Lung (tissue), 12 donors: ENCODE data around the gene CNGA4. TPM values are rescaled to one million over a fixed set of nuclear protein-coding genes. Genes with fewer than 3 reads are reported as not detected.

ENCODE experiments used
- ATAC-seq: fragments of 200-7000 bp; cut with Tn5 transposase; one replicate; pipeline ENCODE4 v1.9.1; 2020; ENCODE audit warnings: moderate number of reproducible peaks; ENCODE audit not compliant: insufficient read depth, low FRiP score
- DNase-seq, 3 donors: peaks; one replicate each; pipeline ENCODE4 v3.0.0-alpha.2; 2013 to 2017
- H3K27ac ChIP-seq, 2 donors: one replicate each; pipeline ENCODE4 v1.5.1; 2013; ENCODE audit warnings: mild to moderate bottlenecking in 2 of 2, moderate library complexity in 2 of 2, control low read depth in 1 of 2, inconsistent platforms in 1 of 2, low read depth in 1 of 2, low read length in 1 of 2
- H3K27me3 ChIP-seq, 3 donors: one replicate each; pipeline ENCODE4 v1.5.1; 2013; ENCODE audit warnings: low read length in 2 of 3; ENCODE audit not compliant: control insufficient read depth in 3 of 3, insufficient read depth in 3 of 3
- H3K36me3 ChIP-seq, 4 donors: one replicate each; pipeline ENCODE4 v1.5.1; 2013; ENCODE audit warnings: low read length in 4 of 4, mild to moderate bottlenecking in 1 of 4, moderate library complexity in 1 of 4; ENCODE audit not compliant: control insufficient read depth in 4 of 4, insufficient read depth in 4 of 4
- H3K4me1 ChIP-seq, 5 donors: one replicate each; pipeline ENCODE4 v1.5.1; 2013; ENCODE audit warnings: low read length in 5 of 5, mild to moderate bottlenecking in 2 of 5, moderate library complexity in 1 of 5; ENCODE audit not compliant: control insufficient read depth in 5 of 5, insufficient read depth in 5 of 5
- H3K4me3 ChIP-seq: one replicate; pipeline ENCODE4 v1.5.1; 2013; ENCODE audit warnings: mild to moderate bottlenecking, control low read depth, moderate library complexity
- H3K9ac ChIP-seq, 2 donors: one replicate each; pipeline ENCODE4 v1.5.1; 2013; ENCODE audit warnings: low read length in 2 of 2, control low read depth in 1 of 2; ENCODE audit not compliant: insufficient read depth in 1 of 2
- H3K9me3 ChIP-seq, 4 donors: one replicate each; pipeline ENCODE4 v1.5.1; 2013; ENCODE audit warnings: low read length in 3 of 4, mild to moderate bottlenecking in 1 of 4, moderate library complexity in 1 of 4; ENCODE audit not compliant: control insufficient read depth in 4 of 4, insufficient read depth in 3 of 4
- WGBS, 2 donors: extraction: QIAGEN DNeasy Blood & Tissue Kit; methylation state at CpG; one replicate each; pipeline ENCODE4 v1.1.7; 2013; 5-methylcytosine and 5-hydroxymethylcytosine counted together
- polyA plus RNA-seq, 2 donors: library from polyadenylated mRNA; stranded (reverse); fragments of 200-250 nt; gene quantifications; one replicate each; pipeline ENCODE4 v1.2.1, GENCODE V29; 2013
- total RNA-seq, 2 donors: library from RNA; depleted of rRNA in 1 of 2; stranded (reverse); fragments of >200 nt in 1 of 2; gene quantifications; one replicate each; pipeline ENCODE4 v1.2.1, GENCODE V29; 2014 to 2021
- TF ChIP-seq, protein P1 (sequence below): IDR thresholded peaks from 2 replicates; pipeline ENCODE4 v1.5.1; 2012; ENCODE audit warnings: mild to moderate bottlenecking; ENCODE audit errors: control extremely low read depth, extremely low read depth
- donor health status: control.
- donor health status: control.
- donor health status: Bipolar disorder and iron deficiency.
- donor health status: healthy.
- donor health status: DM: yes; HTN: yes; CAD: no.

CNGA4 gene
- total and polyA plus RNA-seq, 4 donors: 0.85 to 12.0 (median 4.6) TPM

DNA sequence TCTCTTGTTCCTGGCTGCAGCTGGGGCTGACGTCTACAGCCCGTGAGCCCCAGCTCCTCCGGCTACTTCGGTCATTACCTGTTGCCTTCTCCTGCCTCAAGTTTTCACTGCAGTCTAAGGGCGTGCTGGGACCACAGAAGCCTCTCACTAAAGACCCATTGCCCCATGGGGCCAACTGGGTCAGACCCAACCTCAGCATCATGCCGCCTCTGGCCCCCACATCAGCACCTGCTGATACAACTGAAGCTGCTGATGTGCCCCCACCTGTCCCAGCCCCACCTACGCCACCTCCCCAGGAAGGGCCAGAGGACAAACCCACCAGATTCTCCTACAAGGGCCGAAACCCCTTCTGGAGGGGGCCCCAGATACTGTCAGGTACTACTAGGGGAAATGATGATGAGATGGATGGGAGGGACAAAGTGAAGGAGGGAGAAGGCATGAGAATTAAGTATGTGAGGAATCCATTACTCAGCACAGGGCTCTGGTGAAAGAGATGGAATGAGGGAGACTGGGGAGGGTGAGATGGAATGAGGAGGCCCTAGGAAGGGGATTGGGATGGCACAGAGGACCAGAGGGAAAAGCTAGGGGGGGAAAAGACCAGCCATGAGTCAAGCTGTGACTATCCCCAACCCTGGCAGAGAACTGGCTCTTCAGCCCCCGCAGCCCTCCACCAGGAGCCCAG, 28.5 kb upstream of the CNGA4 start:
- Histone ChIP-seq H3K9ac (no peak overlapping the region), H3K9me3 (no peaks in the 10 kb centered on the region), H3K27me3 (no peaks in the 10 kb centered on the region), H3K36me3 (peaks cover 19 to 36% (median 27%) of the 10 kb centered on the region in 4 donors), H3K27ac (no peak overlapping the region), H3K4me1 (no peaks in the 10 kb centered on the region), H3K4me3 (no peak overlapping the region)
- ATAC-seq (no peak), DNase-seq (no peak)
- TF ChIP-seq, protein P1, sequence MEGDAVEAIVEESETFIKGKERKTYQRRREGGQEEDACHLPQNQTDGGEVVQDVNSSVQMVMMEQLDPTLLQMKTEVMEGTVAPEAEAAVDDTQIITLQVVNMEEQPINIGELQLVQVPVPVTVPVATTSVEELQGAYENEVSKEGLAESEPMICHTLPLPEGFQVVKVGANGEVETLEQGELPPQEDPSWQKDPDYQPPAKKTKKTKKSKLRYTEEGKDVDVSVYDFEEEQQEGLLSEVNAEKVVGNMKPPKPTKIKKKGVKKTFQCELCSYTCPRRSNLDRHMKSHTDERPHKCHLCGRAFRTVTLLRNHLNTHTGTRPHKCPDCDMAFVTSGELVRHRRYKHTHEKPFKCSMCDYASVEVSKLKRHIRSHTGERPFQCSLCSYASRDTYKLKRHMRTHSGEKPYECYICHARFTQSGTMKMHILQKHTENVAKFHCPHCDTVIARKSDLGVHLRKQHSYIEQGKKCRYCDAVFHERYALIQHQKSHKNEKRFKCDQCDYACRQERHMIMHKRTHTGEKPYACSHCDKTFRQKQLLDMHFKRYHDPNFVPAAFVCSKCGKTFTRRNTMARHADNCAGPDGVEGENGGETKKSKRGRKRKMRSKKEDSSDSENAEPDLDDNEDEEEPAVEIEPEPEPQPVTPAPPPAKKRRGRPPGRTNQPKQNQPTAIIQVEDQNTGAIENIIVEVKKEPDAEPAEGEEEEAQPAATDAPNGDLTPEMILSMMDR: no peak
- 97 to 99% methylated on average over 9 of the region's 9 CpGs for WGBS, 2 donors

GRCh38 chr11:6214530-6214929, 24.4 kb upstream of the CNGA4 start:
- 96 to 97% methylated on average over 10 of the region's 10 CpGs for WGBS, 2 donors

GRCh38 chr11:6216501-6216900, 22.4 kb upstream of the CNGA4 start:
- WGBS, 2 donors: 92% methylated on average over 4 of the region's 4 CpGs
- no peak overlapping the region for H3K9ac ChIP-seq
- H3K9me3 ChIP-seq: no peaks in the 10 kb centered on the region
- no peaks in the 10 kb centered on the region for H3K27me3 ChIP-seq
- no peak overlapping the region for H3K4me3 ChIP-seq
- ATAC-seq (no peak), DNase-seq (no peak)
- TF ChIP-seq, protein P1: no peak
- H3K27ac ChIP-seq: no peak overlapping the region
- peaks cover 28 to 42% (median 39%) of the 10 kb centered on the region in 4 donors for H3K36me3 ChIP-seq
- H3K4me1 ChIP-seq: peaks cover 0 to 5% (median 0%) of the 10 kb centered on the region in 5 donors

More at GRCh38 chr11:6214530-6214929, 24.4 kb upstream of the CNGA4 start:
- no peak for DNase-seq
- no peak overlapping the region for H3K4me3 ChIP-seq
- H3K27me3 ChIP-seq: no peaks in the 10 kb centered on the region
- no peak for ATAC-seq
- no peak overlapping the region for H3K27ac ChIP-seq
- H3K36me3 ChIP-seq: peaks cover 39 to 56% (median 43%) of the 10 kb centered on the region in 4 donors
- TF ChIP-seq, protein P1: no peak
- no peak overlapping the region for H3K9ac ChIP-seq
- no peaks in the 10 kb centered on the region for H3K9me3 ChIP-seq
- H3K4me1 ChIP-seq: peaks cover 0 to 5% (median 0%) of the 10 kb centered on the region in 5 donors
